Left renal pelvis (tissue), 4 donors: ENCODE data around the gene TNKS1BP1. TPM values are rescaled to one million over a fixed set of nuclear protein-coding genes. Genes with fewer than 3 reads are reported as not detected.

Experiments used
- DNase-seq, 4 donors: peaks; one replicate each; pipeline ENCODE4 v3.0.0-alpha.2; 2013; ENCODE audit warnings: low read depth in 4 of 4, low spot score in 3 of 4
- polyA plus RNA-seq, 4 donors: library from polyadenylated mRNA; unstranded; fragments of 120-200 nt; gene quantifications; one replicate each; pipeline ENCODE4 v1.2.1, GENCODE V29; 2013; ENCODE audit not compliant: insufficient read length in 4 of 4

The TNKS1BP1 gene
- polyA plus RNA-seq, 4 donors = 64.2 to 77.6 (median 72.4) TPM

DNA sequence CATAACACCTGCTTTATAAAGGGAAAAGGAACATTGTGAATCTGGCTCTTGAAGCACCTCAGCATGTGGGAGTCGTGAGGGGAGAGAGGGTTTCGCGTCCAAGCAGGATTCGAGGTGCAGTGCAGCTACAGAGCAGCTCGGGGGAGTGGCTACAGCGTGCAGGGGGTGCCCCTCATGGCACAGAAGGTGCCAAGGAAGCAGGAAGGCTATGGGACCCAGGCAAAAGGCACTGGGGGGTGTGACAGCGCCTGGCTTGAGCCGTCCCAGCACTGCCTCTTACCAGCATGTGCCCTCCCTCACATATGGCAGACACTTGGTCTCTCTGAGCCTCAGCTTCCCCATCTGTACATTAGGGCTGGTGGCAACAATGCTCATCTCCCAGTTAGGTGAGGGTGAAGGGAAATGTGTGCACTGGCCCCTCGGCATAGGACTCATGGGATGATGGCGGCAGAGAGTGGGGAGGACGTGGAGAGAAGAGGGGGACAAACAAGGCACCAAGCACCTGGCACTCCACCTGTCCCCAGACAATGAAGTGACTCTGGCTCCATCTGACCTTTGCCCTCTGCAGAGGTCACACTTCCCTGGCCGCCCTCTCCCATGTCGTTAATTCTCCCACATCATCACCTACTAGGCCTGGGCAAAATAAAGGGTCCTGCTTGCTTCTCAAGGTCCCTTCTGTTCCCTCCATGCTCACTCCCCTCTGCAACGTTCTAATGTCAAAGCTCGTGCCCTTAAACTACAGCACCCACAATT lies 10.4 kb downstream of the TNKS1BP1 start:
- DNase-seq = no peak

- no peak for DNase-seq
Observed at GRCh38 chr11:57313788-57314135, 11.0 kb downstream of the TNKS1BP1 start.

DNA sequence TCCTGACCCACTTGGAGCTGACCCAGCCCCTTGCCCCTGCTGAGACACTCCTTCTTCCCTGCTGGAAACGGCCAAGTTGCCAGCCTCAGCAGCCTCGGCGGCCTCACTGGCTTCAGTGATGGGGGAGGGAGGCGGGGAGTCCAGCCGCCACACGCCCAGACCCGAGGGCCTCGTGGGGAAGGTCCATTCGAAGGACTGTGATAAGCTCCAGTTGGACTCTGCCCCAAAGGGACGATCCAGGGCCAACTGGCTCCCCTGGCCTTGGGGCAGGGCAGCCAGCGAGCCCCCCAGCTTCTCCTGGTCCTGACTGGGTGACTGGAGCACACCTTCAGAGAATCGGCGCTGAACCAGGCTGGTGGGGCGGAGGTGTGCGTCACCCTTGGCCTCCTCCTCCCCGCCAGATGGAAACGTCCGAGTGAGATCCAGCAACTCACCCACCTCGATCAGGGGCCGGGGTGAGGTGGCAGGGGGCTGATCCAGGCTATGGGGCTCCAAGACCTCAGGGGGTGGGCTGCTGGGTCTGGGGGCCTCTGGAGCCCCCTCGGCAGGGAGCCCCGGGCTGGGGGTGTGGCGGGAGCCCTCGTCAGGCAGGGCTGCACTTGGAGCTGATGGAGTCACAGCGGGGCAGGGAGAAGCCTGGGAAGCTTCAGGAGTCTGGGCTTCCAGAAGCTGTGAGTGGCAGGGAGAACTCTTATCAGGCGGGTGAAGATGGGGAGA lies 11.5 kb downstream of the TNKS1BP1 start:
- DNase-seq = no peak

GRCh38 chr11:57312511-57313021 lies 12.2 kb downstream of the TNKS1BP1 start:
- no peak for DNase-seq

- DNase-seq = no peak
Observed at GRCh38 chr11:57311109-57311936, 13.4 kb downstream of the TNKS1BP1 start.

- DNase-seq = no peak
Observed at GRCh38 chr11:57310630-57311086, 14.1 kb downstream of the TNKS1BP1 start.

DNA sequence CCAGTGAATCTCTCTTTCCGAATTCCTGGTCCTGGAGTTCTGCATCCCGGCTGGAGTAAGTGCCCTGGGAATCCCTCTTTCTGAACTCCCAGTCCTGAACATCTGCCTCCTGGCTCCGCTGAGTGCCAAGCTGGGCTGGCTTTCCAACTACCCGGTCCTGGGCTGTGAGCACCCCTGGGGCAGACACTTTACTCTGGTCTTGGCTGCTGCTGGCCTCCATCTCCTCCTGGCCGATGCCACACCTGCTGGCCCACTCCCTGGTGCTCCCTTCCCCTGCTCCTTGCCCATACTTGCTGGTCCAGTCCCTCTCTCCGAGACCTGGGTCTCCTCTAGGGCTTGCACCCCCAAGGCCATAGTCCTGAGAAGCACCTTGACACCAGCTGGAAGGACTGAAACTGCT lies 14.7 kb downstream of the TNKS1BP1 start:
- no peak for DNase-seq

DNA sequence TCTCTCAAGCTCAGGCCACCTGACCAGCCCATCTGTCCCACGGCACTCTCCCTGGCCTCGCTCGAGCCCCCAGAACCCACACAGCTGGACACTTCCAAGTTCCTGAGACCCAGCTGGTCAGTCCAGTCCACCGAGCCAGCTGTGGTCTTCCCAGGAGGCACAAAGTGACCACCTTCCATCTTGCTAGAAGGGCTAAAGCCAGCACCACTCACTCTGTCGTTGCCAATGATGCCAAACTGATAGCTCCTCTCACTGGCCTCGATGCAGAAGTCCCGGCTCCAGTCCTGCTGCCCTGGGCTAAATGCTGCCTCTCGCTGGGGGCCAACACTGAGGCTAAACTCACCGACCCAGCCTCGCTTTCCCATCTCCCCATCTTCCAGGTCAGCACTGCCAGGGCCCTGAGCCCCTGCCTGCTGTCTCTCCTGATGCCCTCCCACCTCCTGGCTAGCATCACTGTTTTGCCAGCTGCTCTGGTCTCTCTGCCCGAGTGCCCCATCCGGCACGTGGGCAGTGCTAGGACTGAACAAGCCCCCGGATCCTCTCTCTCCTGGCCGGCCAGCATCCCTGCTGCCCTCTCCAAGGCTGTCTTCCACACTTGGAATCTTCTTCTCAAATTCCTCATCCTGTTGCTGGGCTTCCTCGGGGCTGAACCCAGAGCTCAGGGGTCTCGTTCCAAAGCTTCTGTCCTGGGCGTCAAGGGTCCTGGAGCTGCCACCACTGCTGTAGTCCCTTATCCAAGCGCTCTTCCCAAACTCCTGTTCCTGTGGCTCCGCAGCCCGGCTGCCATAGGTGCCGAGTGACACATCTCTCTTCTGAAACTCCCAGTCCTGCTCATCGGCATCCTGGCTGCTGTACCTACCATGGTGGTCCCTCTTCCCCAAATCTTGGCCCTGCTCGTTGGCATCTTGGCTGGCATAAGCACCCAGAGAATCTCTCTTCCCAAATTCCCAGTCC lies 15.4 kb downstream of the TNKS1BP1 start:
- DNase-seq = no peak

GRCh38 chr11:57308426-57309060 lies 16.2 kb downstream of the TNKS1BP1 start:
- no peak for DNase-seq

GRCh38 chr11:57307666-57308270 lies 17.0 kb downstream of the TNKS1BP1 start:
- DNase-seq = no peak

- DNase-seq = no peak
Observed at GRCh38 chr11:57306940-57307565, 17.7 kb downstream of the TNKS1BP1 start.

GRCh38 chr11:57306161-57306876 lies 18.4 kb downstream of the TNKS1BP1 start:
- no peak for DNase-seq

DNA sequence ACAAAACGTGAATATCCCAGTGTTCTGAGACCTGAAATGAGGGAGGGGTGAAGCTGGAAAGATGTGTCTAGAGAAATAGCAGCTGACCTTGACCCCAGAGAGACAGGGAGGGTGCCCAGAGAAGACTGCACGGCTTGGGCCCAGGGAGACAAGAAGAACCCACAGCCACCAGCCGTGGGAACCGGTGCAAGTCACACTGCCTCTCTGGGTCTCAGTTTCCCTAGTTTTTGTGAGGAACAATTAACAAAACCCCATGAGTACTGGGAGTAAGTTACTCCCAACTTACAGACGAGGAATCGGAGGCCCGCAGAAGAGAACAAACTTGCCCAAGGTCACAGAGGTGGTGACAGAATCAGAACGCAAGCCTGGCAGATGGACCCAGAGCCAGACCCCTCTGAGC lies 19.2 kb downstream of the TNKS1BP1 start:
- no peak for DNase-seq

DNA sequence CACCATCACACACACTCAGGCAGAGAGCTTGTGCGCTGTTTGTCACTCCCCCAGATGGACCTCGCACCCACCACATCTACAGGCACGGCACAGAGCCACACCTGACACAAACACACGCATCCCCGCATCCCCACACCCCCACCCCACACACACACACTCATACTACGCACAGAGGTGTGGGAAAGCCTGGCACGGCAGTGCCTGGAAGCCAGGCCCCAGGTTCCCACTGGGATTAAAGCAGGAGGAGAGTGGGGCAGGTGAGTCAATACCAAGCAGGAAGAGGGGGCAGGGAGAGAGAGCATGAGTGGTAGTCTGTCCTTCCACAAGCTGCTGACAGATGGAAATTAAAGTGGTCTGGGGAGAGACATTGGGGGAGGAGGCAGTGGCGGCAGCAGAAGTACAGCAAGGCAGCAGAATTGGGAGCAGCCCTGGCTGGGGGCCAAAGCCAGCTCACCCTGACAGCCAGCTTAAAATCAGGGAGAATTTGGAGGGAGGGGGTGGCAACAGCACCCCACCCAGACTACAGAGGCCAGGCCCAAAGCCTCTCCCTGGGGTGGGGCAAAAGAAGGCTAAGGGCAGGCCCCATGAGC lies 20.7 kb downstream of the TNKS1BP1 start:
- no peak for DNase-seq

DNA sequence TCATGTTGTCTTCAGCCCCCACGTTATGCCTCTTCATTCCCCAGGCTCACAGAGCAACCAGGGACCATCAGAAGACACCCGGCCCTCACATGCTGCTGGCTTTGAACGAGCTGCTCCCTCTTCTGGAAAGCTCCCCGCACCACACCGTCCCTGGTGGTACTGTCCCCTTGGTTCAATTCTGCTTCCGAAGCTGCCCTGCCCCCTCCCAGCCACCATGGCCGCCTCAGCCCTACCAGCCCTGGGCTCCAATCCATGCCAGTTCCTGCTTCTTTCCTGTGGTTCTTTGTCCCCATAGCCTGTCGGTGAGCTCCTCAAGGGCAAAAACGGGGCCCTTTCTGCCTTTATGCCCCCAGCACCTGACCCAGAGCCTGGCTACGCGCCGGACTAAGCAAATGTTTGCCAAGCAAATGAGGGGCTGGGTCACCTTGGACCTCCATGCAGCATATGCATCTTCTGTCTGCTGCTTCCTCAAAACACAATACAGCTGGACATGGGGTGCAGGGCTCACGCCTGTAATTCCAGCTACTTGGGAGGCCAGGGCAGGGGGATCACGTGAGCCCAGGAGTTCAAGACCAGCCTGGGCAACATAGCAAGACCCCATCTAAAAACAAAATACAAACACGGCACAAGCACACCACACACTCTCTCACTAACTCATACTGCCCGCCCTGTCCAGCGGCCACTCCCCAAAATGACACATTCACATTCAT lies 21.3 kb downstream of the TNKS1BP1 start:
- DNase-seq = no peak

GRCh38 chr11:57302489-57302888 lies 22.3 kb downstream of the TNKS1BP1 start:
- DNase-seq = no peak
